ENCODE data around the gene HACD3.

Gene HACD3

DNA sequence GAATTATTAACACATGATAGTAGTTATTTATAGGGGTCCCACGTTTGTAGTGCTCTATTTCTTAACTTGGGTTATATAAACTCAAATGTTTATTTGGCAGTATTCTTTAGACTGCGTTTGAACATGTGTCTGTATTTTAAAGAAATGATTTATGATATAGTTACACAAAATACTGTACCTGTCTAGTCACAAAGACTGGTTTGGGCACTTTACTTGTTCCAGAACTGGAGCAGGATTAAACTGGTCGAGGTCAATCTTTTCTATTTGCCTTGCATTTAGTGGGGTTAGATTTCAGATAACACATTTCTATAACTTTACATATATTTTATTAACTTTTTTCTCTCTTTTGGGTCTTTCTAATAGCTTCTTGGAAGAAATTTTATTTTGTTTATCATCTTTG, 39.5 kb downstream of the HACD3 start:
- Histone ChIP-seq H3K9ac (ENCODE audit: low read length) (no peak overlapping the region), H3K4me3 (ENCODE audit: low read length) (no peak overlapping the region), H4K20me1 (ENCODE audit: insufficient read depth, low read length) (no peaks in the 10 kb centered on the region), H3K79me2 (ENCODE audit: low read length) (no peaks in the 10 kb centered on the region), H3K36me3 (replicated peaks; ENCODE audit: low read depth, low read length) (peaks cover 54% of the 10 kb centered on the region), H3K27ac (ENCODE audit: low read length) (no peak overlapping the region), H3K27me3 (ENCODE audit: low read depth, low read length) (no peaks in the 10 kb centered on the region), H2AFZ (ENCODE audit: low read depth, low read length) (no peak overlapping the region), H3K4me2 (ENCODE audit: low read length) (no peak overlapping the region), H3K4me1 (ENCODE audit: low read length) (peaks cover 10% of the 10 kb centered on the region), H3K9me3 (ENCODE audit: insufficient read depth, low read length) (no peaks in the 10 kb centered on the region)
- TF ChIP-seq, protein P1, sequence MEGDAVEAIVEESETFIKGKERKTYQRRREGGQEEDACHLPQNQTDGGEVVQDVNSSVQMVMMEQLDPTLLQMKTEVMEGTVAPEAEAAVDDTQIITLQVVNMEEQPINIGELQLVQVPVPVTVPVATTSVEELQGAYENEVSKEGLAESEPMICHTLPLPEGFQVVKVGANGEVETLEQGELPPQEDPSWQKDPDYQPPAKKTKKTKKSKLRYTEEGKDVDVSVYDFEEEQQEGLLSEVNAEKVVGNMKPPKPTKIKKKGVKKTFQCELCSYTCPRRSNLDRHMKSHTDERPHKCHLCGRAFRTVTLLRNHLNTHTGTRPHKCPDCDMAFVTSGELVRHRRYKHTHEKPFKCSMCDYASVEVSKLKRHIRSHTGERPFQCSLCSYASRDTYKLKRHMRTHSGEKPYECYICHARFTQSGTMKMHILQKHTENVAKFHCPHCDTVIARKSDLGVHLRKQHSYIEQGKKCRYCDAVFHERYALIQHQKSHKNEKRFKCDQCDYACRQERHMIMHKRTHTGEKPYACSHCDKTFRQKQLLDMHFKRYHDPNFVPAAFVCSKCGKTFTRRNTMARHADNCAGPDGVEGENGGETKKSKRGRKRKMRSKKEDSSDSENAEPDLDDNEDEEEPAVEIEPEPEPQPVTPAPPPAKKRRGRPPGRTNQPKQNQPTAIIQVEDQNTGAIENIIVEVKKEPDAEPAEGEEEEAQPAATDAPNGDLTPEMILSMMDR (IDR thresholded peaks at IDR 0.05; ENCODE audit: low read depth, low read length) = no peak
- TF ChIP-seq EZH2phosphoT487 (IDR thresholded peaks at IDR 0.05; ENCODE audit: low read depth) = no peak

DNA sequence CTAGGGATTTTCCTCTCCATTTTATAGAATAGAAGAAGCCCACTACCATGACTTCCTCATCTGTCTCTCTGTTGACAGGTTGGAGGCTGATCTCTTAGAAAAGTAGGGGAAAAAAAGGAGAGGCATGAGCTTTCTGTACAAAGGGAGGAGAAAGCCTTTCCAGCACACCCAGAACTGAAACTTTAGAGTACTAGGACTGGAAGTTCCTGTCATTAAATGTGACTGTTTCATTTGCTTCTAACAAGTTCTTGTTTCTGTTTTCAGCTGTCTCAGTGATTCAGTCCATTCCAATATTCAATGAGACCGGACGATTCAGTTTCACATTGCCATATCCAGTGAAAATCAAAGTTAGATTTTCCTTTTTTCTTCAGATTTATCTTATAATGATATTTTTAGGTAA, 41.7 kb downstream of the HACD3 start:
- Histone ChIP-seq H2AFZ (ENCODE audit: low read depth, low read length) (no peak overlapping the region), H3K4me2 (ENCODE audit: low read length) (0 out of 2 replicates have a peak overlapping the region, but pooled peaks have one; percentile 0), H3K9me3 (ENCODE audit: insufficient read depth, low read length) (no peaks in the 10 kb centered on the region), H3K27me3 (ENCODE audit: low read depth, low read length) (no peaks in the 10 kb centered on the region), H4K20me1 (ENCODE audit: insufficient read depth, low read length) (no peaks in the 10 kb centered on the region), H3K27ac (ENCODE audit: low read length) (peak overlapping the region; percentile 28; the same call in 1 of the 2 replicates), H3K79me2 (ENCODE audit: low read length) (no peaks in the 10 kb centered on the region), H3K4me1 (ENCODE audit: low read length) (peaks cover 10% of the 10 kb centered on the region), H3K9ac (ENCODE audit: low read length) (no peak overlapping the region), H3K4me3 (ENCODE audit: low read length) (no peak overlapping the region), H3K36me3 (replicated peaks; ENCODE audit: low read depth, low read length) (peaks cover 50% of the 10 kb centered on the region)
- TF ChIP-seq EZH2phosphoT487 (IDR thresholded peaks at IDR 0.05; ENCODE audit: low read depth) = no peak
- TF ChIP-seq, protein P1 (IDR thresholded peaks at IDR 0.05; ENCODE audit: low read depth, low read length) = no peak

DNA sequence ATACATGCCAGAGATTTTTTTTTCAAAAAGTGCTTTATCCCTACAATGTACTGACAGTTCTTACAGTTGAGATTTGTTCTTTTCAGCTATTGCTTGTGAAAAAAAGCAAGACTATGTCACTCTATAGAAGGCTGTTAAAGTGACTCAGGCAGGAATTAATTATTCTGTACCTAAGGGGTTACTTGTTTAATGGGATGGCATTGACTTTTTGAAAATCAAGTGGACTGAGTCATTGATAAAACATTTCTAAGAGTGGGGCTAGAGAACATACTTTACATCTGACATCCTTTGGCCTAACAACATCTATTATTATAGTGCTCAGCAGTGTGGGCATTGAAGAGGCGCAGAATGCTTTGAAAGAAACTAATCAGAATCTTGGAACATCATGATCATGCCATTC, 46.4 kb downstream of the HACD3 start:
- no peaks in the 10 kb centered on the region for H3K27me3 ChIP-seq (ENCODE audit: low read depth, low read length)
- 0 out of 2 replicates have a peak, but pooled peaks cover 4% of the 10 kb centered on the region for H4K20me1 ChIP-seq (ENCODE audit: insufficient read depth, low read length)
- H3K9me3 ChIP-seq (ENCODE audit: insufficient read depth, low read length) = no peaks in the 10 kb centered on the region
- H3K79me2 ChIP-seq (ENCODE audit: low read length) = no peaks in the 10 kb centered on the region
- no peak overlapping the region for H3K4me3 ChIP-seq (ENCODE audit: low read length)
- H2AFZ ChIP-seq (ENCODE audit: low read depth, low read length) = no peak overlapping the region
- no peak overlapping the region for H3K4me2 ChIP-seq (ENCODE audit: low read length)
- H3K36me3 ChIP-seq (replicated peaks; ENCODE audit: low read depth, low read length) = peaks cover 47% of the 10 kb centered on the region
- TF ChIP-seq, protein P1 (IDR thresholded peaks at IDR 0.05; ENCODE audit: low read depth, low read length) = no peak
- no peak for TF ChIP-seq EZH2phosphoT487 (IDR thresholded peaks at IDR 0.05; ENCODE audit: low read depth)
- H3K9ac ChIP-seq (ENCODE audit: low read length) = no peak overlapping the region
- H3K4me1 ChIP-seq (ENCODE audit: low read length) = peaks cover 7% of the 10 kb centered on the region
- H3K27ac ChIP-seq (ENCODE audit: low read length) = no peak overlapping the region

DNA sequence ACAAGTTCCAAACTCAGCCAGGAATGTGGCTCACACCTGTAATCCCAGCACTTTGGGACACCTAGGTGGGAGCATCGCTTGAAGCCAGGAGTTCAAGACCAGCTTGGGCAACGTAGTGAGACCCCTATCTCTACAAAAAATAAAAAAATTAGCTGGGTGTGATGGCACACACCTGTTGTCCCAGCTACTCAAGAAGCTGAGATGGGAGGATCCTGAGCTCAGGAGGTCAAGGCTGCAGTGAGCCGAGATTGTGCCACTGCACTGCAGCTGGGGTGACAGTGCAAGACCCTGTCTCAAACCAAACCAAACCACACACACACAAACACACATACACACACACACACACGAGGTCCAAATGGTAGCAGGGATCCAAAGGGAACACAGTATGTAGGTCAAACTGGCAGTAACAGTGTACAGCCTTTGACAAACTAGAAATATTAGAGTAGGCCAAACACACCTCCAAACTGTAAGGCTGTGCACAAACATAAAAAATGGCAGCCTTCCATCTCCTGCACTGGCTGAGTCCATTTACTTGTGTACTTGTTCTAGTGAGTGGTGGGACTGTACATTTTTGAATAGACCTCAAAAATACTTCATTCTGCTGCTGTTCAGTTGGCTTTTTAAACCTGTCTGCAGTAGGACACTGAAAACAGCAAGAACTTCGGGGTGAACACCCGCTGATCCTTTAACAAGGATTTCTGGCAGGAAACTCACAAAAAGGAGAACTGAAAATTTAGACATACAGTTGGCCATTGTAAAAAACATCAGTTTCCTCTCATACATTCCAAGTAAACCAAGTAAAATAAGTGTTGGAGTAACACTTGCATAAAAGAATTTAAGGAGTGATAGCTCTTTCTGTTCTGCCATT, 47.1 kb downstream of the HACD3 start:
- no peak overlapping the region for H2AFZ ChIP-seq (ENCODE audit: low read depth, low read length)
- no peak for TF ChIP-seq EZH2phosphoT487 (IDR thresholded peaks at IDR 0.05; ENCODE audit: low read depth)
- TF ChIP-seq, protein P1 (IDR thresholded peaks at IDR 0.05; ENCODE audit: low read depth, low read length) = no peak
- H4K20me1 ChIP-seq (ENCODE audit: insufficient read depth, low read length) = 0 out of 2 replicates have a peak, but pooled peaks cover 4% of the 10 kb centered on the region
- H3K27me3 ChIP-seq (ENCODE audit: low read depth, low read length) = no peaks in the 10 kb centered on the region
- H3K4me2 ChIP-seq (ENCODE audit: low read length) = no peak overlapping the region
- peaks cover 52% of the 10 kb centered on the region for H3K36me3 ChIP-seq (replicated peaks; ENCODE audit: low read depth, low read length)
- H3K9me3 ChIP-seq (ENCODE audit: insufficient read depth, low read length) = no peaks in the 10 kb centered on the region
- no peak overlapping the region for H3K27ac ChIP-seq (ENCODE audit: low read length)
- H3K79me2 ChIP-seq (ENCODE audit: low read length) = no peaks in the 10 kb centered on the region
- H3K4me1 ChIP-seq (ENCODE audit: low read length) = peaks cover under 1% of the 10 kb centered on the region; the same call in 1 of the 2 replicates
- no peak overlapping the region for H3K9ac ChIP-seq (ENCODE audit: low read length)
- no peak overlapping the region for H3K4me3 ChIP-seq (ENCODE audit: low read length)

Measured in OCI-LY3 (cell line).